GM19372 (cell line): ENCODE measurements around the gene PACRG.

Experiments used
- ATAC-seq: cut with Tn5 transposase; IDR thresholded peaks from one replicate; pipeline ENCODE4 v1.9.1; 2021; ENCODE audit warnings: mild to moderate bottlenecking, low read depth, moderate library complexity; ENCODE audit not compliant: unreplicated experiment

The PACRG gene

GRCh38 chr6:162773996-162774395 lies 46.2 kb downstream of the PACRG start:
- ATAC-seq = no peak

GRCh38 chr6:162777091-162777490 lies 49.3 kb downstream of the PACRG start:
- no peak for ATAC-seq

- no peak for ATAC-seq
Measured at GRCh38 chr6:162778603-162779002, 50.8 kb downstream of the PACRG start.

- ATAC-seq = no peak
Measured at GRCh38 chr6:162785632-162786242, 58.0 kb downstream of the PACRG start.

- ATAC-seq = no peak
Measured at GRCh38 chr6:162798546-162799266, 70.9 kb downstream of the PACRG start.

- no peak for ATAC-seq
Measured at GRCh38 chr6:162814426-162814973, 86.7 kb downstream of the PACRG start.

GRCh38 chr6:162817196-162817595 lies 89.4 kb downstream of the PACRG start:
- ATAC-seq = no peak

- no peak for ATAC-seq
Measured at GRCh38 chr6:162819284-162819683, 91.5 kb downstream of the PACRG start.

- no peak for ATAC-seq
Measured at GRCh38 chr6:162821102-162821501, 93.3 kb downstream of the PACRG start.

GRCh38 chr6:162825597-162825996 lies 97.8 kb downstream of the PACRG start:
- no peak for ATAC-seq

- ATAC-seq = no peak
Measured at GRCh38 chr6:162829013-162829742, 101.4 kb downstream of the PACRG start.

- ATAC-seq = no peak
Measured at GRCh38 chr6:162833776-162834175, 106.0 kb downstream of the PACRG start.

- no peak for ATAC-seq
Measured at GRCh38 chr6:162845972-162846371, 118.2 kb downstream of the PACRG start.

GRCh38 chr6:162846723-162847122 lies 118.9 kb downstream of the PACRG start:
- no peak for ATAC-seq

GRCh38 chr6:162849269-162849668 lies 121.5 kb downstream of the PACRG start:
- ATAC-seq = no peak

GRCh38 chr6:162852192-162852591 lies 124.4 kb downstream of the PACRG start:
- ATAC-seq = no peak

- no peak for ATAC-seq
Measured at GRCh38 chr6:162852840-162853577, 125.2 kb downstream of the PACRG start.

GRCh38 chr6:162854228-162854627 lies 126.5 kb downstream of the PACRG start:
- no peak for ATAC-seq

GRCh38 chr6:162854734-162855191 lies 127.0 kb downstream of the PACRG start:
- no peak for ATAC-seq

GRCh38 chr6:162856885-162857284 lies 129.1 kb downstream of the PACRG start:
- no peak for ATAC-seq

GRCh38 chr6:162857326-162857725 lies 129.6 kb downstream of the PACRG start:
- no peak for ATAC-seq
